Osteocyte (in vitro differentiated cells): ENCODE results near the gene MXD3. TPM values are rescaled to one million over a fixed set of nuclear protein-coding genes. Genes with fewer than 3 reads are reported as not detected.
"Not testable (repeated sequence)": the region's sequence is repeated elsewhere in the genome, so short reads cannot be mapped to it uniquely, and the experiment has no call there.

Source experiments
- DNase-seq: peaks from one replicate; pipeline ENCODE4 v3.0.0; 2021; ENCODE audit warnings: mixed read lengths; ENCODE audit not compliant: unreplicated experiment; ENCODE audit errors: extremely low spot score
- H3K27ac Mint-ChIP-seq: one replicate; pipeline ENCODE4 v1.8.0; 2021; ENCODE audit warnings: mild to moderate bottlenecking, mixed read lengths; ENCODE audit not compliant: unreplicated experiment
- H3K27me3 Mint-ChIP-seq: one replicate; pipeline ENCODE4 v1.8.0; 2021; ENCODE audit warnings: mixed read lengths; ENCODE audit not compliant: unreplicated experiment
- H3K36me3 Mint-ChIP-seq: one replicate; pipeline ENCODE4 v1.8.0; 2021; ENCODE audit warnings: mixed read lengths; ENCODE audit not compliant: unreplicated experiment
- H3K4me1 Mint-ChIP-seq: one replicate; pipeline ENCODE4 v1.8.0; 2021; ENCODE audit warnings: mixed read lengths; ENCODE audit not compliant: unreplicated experiment
- H3K4me3 Mint-ChIP-seq: one replicate; pipeline ENCODE4 v1.8.0; 2021; ENCODE audit warnings: mild to moderate bottlenecking, moderate library complexity, mixed read lengths; ENCODE audit not compliant: unreplicated experiment
- H3K9me3 Mint-ChIP-seq: one replicate; pipeline ENCODE4 v1.8.0; 2021; ENCODE audit warnings: mixed read lengths; ENCODE audit not compliant: unreplicated experiment
- long read RNA-seq: library from polyadenylated mRNA; unstranded; transcript quantifications from one replicate; pipeline ENCODE4 v2.0.0, GENCODE V29; 2021
- total RNA-seq: library from RNA; stranded (reverse); gene quantifications from 2 replicates; pipeline ENCODE4 v1.2.1, GENCODE V29; 2021
- TF ChIP-seq, protein P1 (sequence below): fragments of 200-600 bp; sonication (generic); IDR thresholded peaks from 2 replicates; pipeline ENCODE4 v1.5.0; 2021; ENCODE audit warnings: antibody characterized with exemption, mild to moderate bottlenecking, moderate library complexity

MXD3 gene, protein sequence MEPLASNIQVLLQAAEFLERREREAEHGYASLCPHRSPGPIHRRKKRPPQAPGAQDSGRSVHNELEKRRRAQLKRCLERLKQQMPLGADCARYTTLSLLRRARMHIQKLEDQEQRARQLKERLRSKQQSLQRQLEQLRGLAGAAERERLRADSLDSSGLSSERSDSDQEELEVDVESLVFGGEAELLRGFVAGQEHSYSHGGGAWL
- total RNA-seq = 10.7 and 11.1 TPM in 2 replicates
- long read RNA-seq, partial matches to known transcripts = 0 of 4 reads
- long read RNA-seq, other reads (novel, unspliced or antisense) = 1 of 4 reads

DNA sequence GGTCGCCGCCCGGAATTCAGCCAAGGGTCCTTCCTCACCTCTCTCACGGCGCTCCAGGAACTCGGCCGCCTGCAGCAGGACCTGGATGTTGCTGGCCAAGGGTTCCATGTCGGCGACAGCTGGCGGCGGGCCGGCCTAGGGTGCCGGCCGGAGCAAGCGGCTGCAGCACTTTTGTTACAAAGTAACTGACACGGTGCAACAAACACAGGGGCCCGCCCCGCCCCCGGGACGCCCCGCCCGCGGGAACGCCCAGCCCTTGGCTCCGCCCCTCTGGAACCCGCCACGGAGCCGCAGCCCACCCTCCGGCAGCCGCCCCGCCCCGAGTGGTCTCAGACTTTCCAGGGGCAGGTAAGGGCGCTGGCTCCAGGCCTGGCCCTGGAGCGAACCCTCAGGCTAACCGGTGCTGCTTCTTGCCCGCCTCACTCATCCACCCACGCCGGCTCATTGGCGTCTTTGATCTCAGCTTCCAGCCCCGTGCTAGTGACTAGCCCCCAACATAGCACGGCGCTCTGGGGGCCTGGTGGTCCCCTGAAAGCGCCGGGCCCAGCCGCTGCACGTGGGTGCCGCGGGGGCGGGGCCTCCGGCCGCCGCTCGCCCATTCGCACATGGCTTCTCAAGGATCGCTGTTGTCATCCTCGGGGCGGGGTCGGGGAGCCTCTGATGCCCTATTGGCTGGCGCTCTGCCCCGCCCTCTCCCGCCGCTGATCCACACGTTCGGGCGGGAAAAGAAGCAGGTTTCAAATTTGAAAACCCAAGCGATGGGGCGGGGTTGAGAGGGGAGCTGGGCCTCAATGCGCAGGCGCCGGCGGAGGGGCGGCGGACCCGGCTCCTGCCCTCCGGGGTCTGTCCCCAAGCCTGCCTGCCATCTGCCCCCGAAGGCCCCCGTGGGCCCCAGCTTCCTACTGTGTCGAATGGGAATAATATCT lies at the start of gene MXD3:
Gene MXD3 (minus strand): TSS at position 176 of the 926 bp plus-strand sequence. CDS start 68 bp downstream, at position 108.
- Mint-ChIP-seq H3K27ac (peak within 1 kb of the TSS; percentile 73), H3K27me3 (no peaks in the 10 kb centered on the region), H3K4me1 (peaks cover 26% of the 10 kb centered on the region), H3K36me3 (peaks cover 3% of the 10 kb centered on the region), H3K4me3 (peak within 1 kb of the TSS; percentile 80), H3K9me3 (no peaks in the 10 kb centered on the region)
- DNase-seq = peak; percentile 98
- TF ChIP-seq, protein P1, sequence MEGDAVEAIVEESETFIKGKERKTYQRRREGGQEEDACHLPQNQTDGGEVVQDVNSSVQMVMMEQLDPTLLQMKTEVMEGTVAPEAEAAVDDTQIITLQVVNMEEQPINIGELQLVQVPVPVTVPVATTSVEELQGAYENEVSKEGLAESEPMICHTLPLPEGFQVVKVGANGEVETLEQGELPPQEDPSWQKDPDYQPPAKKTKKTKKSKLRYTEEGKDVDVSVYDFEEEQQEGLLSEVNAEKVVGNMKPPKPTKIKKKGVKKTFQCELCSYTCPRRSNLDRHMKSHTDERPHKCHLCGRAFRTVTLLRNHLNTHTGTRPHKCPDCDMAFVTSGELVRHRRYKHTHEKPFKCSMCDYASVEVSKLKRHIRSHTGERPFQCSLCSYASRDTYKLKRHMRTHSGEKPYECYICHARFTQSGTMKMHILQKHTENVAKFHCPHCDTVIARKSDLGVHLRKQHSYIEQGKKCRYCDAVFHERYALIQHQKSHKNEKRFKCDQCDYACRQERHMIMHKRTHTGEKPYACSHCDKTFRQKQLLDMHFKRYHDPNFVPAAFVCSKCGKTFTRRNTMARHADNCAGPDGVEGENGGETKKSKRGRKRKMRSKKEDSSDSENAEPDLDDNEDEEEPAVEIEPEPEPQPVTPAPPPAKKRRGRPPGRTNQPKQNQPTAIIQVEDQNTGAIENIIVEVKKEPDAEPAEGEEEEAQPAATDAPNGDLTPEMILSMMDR = no peak

DNA sequence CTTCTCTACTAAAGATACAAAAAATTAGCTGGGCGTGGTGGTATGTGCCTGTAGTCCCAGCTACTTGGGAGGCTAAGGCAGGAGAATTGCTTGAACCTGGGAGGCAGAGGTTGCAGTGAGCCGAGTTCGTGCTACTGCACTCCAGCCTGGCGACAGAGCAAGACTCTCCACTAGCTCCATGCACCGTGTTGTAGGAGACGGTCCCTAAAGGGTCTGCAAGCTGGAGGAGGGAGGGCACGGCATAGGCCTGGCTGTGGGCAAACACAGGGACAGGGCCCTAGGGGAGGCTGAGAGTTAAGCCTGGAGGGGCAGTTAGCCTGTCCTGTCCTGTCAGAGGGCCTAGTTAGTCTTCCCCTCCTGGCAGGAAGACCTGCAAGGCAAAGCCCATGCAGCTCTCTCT lies 49.0 kb upstream of the MXD3 start:
- not testable (repeated sequence) for H3K27ac Mint-ChIP-seq, H3K9me3 Mint-ChIP-seq, H3K4me1 Mint-ChIP-seq, H3K36me3 Mint-ChIP-seq, H3K4me3 Mint-ChIP-seq, DNase-seq
- H3K27me3 Mint-ChIP-seq = peaks cover 22% of the 10 kb centered on the region

DNA sequence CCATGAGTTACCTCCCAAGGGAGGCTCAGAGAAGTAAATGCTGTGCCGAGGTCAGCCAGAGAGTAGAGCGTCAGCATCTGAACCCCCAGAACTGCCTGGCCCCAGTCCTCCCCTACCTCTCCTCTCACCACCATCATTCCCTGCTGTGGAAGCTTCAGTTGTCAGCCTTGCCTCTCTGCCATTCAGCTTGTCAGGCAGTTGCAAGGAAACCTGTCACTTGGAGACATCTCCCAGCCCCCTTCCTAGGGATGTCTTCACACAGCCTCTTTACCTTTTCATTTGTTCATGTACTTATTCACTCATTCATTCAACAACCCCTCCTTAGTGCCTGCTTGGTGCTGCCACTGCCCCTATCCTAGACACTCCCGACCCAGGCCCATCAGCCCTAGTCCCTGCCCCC lies 48.2 kb upstream of the MXD3 start:
- H3K4me1 Mint-ChIP-seq = peaks cover 6% of the 10 kb centered on the region
- H3K27me3 Mint-ChIP-seq = peaks cover 22% of the 10 kb centered on the region

DNA sequence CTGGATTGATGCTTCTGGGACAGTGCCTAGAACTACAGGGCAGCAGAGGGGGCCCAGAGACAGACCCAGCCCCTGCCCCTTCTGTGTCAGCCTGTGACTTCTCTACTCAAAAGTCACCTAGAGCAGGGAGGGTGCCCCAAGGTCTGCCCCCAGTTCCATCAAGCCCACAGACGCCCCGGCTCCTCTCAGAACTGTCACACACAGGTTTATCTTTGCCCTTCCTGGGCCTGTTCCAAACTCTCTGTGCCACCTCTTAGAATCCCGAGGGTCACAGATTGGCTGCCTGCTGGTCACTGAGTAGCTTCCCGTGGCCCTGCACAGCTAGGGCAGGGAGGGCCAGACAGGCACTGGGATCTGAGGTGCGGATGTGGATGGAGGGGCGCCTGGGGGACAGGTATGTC lies 47.8 kb upstream of the MXD3 start:
- DNase-seq = no peak
- Mint-ChIP-seq H3K9me3 (no peaks in the 10 kb centered on the region), H3K27me3 (peaks cover 26% of the 10 kb centered on the region), H3K27ac (no peak overlapping the region), H3K4me3 (no peak overlapping the region), H3K4me1 (peaks cover 6% of the 10 kb centered on the region), H3K36me3 (no peaks in the 10 kb centered on the region)
- TF ChIP-seq, protein P1 = no peak

More for the DNA sequence above, 48.2 kb upstream of the MXD3 start:
- TF ChIP-seq, protein P1 = no peak
- H3K4me3 Mint-ChIP-seq = no peak overlapping the region
- H3K36me3 Mint-ChIP-seq = no peaks in the 10 kb centered on the region
- DNase-seq = no peak
- H3K27ac Mint-ChIP-seq = no peak overlapping the region
- no peaks in the 10 kb centered on the region for H3K9me3 Mint-ChIP-seq

DNA sequence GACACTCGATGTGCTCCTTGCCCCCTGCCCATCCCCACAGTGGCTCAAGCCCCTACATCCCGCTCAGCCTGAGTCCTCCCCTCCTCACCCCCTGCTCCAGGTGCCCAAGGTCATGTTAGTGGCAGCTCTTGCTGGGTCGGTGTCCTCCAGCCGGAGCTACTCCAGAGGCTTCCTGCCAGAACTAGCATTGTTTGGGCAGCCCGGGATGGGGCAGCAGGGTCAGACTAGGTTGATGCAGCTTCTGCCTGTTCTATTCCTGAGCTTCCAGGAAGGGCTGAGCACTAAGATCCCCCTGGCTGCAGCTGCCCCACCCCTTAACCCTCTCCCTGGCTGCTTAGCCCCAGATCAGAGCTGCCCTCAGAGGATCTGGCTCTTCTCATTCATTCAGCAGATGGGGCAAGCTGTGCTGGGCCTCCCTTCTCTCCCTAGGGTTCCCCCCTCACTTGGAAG lies 46.7 kb upstream of the MXD3 start:
- Mint-ChIP-seq H3K9me3 (no peaks in the 10 kb centered on the region), H3K27ac (no peak overlapping the region), H3K36me3 (no peaks in the 10 kb centered on the region), H3K4me3 (no peak overlapping the region), H3K4me1 (peaks cover 6% of the 10 kb centered on the region), H3K27me3 (peaks cover 26% of the 10 kb centered on the region)
- DNase-seq = no peak
- TF ChIP-seq, protein P1 = no peak
